GM10248 (cell line): ENCODE results near the gene ABCA8.

Source experiments
- CTCF ChIA-PET: fragments of 300-600 bp; sonication (Branson Sonifier 250); formaldehyde crosslinking; extraction: SDS; loops from one replicate; lab custom pipeline; 2021; ENCODE audit warnings: antibody characterized with exemption; lab: Yijun Ruan, JAX
- POLR2A ChIA-PET: fragments of 350-650 bp; sonication (Branson Sonifier 250); formaldehyde crosslinking; extraction: SDS; loops from one replicate; lab custom pipeline; 2020; ENCODE audit warnings: antibody characterized with exemption; lab: Yijun Ruan, JAX
- DNase-seq: peaks from one replicate; pipeline ENCODE4 v3.0.0; 2012; ENCODE audit errors: extremely low spot score
- TF ChIP-seq, protein P1 (sequence below): IDR thresholded peaks from 2 replicates; pipeline ENCODE4 v1.5.1; 2012; ENCODE audit warnings: mild to moderate bottlenecking, low read depth; ENCODE audit errors: extremely low read depth, missing control alignments, control extremely low read depth

Gene ABCA8

DNA sequence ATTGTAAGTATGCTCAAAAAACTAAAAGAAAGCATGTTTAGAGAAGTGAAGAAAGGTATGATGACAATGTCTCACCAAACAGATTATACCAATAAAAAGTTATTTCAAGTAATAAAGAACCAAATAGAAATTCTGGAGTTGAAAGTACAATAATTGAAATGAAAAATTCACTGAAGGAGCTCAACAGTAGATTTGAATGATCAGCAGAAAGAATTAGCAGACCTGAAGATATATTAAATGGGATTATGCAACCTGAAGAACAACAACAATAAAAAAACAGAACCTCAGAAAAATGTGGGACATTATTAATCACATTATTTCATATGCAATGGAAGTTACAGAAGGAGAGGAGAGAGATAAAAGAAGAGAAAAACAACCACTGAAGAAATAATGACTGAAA lies 57.6 kb downstream of the ABCA8 start:
- TF ChIP-seq, protein P1, sequence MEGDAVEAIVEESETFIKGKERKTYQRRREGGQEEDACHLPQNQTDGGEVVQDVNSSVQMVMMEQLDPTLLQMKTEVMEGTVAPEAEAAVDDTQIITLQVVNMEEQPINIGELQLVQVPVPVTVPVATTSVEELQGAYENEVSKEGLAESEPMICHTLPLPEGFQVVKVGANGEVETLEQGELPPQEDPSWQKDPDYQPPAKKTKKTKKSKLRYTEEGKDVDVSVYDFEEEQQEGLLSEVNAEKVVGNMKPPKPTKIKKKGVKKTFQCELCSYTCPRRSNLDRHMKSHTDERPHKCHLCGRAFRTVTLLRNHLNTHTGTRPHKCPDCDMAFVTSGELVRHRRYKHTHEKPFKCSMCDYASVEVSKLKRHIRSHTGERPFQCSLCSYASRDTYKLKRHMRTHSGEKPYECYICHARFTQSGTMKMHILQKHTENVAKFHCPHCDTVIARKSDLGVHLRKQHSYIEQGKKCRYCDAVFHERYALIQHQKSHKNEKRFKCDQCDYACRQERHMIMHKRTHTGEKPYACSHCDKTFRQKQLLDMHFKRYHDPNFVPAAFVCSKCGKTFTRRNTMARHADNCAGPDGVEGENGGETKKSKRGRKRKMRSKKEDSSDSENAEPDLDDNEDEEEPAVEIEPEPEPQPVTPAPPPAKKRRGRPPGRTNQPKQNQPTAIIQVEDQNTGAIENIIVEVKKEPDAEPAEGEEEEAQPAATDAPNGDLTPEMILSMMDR: no peak
- no peak for DNase-seq
- ChIA-PET POLR2A (no interaction called here), CTCF (no interaction called here)

DNA sequence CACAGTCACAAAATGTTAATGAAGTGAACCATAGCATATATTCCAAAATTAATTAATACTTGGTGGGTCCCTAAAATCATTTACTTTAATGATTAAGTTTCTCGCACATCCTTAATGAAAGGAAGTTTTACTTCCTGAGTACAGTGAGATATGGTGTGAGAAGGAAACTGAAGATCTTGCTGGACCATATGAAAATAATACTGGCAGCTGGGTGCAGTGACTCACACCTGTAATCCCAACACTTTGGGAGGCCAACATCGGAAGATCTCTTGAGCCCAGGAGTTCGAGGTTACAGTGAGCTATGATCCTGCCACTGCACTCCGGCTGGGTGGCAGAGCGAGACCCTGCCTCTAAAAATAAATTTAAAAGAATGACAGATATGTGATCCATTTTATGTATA lies 62.5 kb downstream of the ABCA8 start:
- ChIA-PET POLR2A (no interaction called here), CTCF (no interaction called here)
- no peak for DNase-seq
- TF ChIP-seq, protein P1: no peak

DNA sequence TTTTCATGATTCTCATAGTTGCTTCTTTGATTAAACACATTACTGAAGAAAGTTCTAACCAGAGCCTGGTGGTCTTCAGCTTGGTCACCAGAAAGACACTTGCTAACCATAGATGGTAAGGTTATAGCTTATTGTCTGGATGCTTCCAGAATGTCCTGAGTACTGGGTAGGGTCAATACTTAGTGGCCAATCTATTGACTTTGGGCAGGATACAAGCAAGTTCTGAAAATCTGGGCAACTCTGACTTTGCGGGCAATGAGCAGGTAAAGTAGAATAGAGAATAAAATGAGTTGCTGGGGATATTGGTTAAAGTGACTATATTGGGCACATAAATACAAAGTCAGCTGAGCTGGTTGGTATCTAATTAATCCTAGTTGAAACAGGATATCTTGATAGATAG lies 63.0 kb downstream of the ABCA8 start:
- TF ChIP-seq, protein P1: no peak
- ChIA-PET POLR2A (no interaction called here), CTCF (interaction anchor here (1.0 to 1.9 kb wide), 3 partner anchors 8 to 20 kb away, joined by 3 to 4 read pairs (median 3); no protein-coding TSS in a partner anchor)
- DNase-seq: no peak

DNA sequence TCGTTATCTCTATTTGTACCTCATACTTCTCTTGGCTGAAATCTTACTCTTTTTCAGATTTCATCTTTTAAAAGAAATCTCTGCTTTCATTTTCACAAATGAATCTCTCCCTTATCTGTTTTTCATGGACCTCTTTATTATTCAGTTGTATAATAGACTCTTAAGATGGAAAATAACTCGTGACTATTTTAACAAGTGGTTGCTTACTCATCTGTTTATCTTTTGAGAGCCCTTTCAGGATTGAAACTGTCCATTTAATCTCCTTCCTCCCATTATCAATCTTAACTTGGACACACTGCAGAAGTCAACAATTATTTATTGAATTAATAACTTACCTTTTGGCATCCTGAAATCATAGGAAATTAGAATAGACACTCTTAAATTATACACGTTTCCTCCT lies 68.8 kb downstream of the ABCA8 start:
- TF ChIP-seq, protein P1: no peak
- CTCF ChIA-PET: interaction anchor here (1.4 kb wide), 1 partner anchor 17 kb away, joined by 3 read pairs; no protein-coding TSS in a partner anchor

DNA sequence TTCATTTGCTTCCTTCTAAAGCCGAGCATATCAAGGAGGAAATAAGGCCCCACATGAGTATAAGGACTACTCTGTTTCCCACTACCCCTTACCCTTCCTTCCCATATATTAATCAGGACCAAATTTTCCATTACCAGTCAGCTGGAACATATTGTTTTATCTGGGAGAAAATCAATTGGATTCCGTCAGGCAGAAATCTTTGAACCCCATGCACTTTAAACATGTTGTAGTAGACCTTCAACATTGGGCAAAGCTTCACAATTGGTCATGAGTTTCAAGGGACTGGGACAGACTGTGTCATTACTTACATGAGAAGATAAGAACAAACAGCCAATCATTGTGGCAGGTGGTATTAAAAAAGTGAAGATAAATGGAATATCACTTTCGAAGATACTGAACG lies 70.3 kb downstream of the ABCA8 start:
- ChIA-PET CTCF (interaction anchor here (1.0 kb wide), 1 partner anchor 26 kb away, joined by 3 read pairs; no protein-coding TSS in a partner anchor), POLR2A (no interaction called here)
- DNase-seq: no peak
- TF ChIP-seq, protein P1: no peak

More for the DNA sequence above, 68.8 kb downstream of the ABCA8 start:
- no peak for DNase-seq
- POLR2A ChIA-PET: no interaction called here

DNA sequence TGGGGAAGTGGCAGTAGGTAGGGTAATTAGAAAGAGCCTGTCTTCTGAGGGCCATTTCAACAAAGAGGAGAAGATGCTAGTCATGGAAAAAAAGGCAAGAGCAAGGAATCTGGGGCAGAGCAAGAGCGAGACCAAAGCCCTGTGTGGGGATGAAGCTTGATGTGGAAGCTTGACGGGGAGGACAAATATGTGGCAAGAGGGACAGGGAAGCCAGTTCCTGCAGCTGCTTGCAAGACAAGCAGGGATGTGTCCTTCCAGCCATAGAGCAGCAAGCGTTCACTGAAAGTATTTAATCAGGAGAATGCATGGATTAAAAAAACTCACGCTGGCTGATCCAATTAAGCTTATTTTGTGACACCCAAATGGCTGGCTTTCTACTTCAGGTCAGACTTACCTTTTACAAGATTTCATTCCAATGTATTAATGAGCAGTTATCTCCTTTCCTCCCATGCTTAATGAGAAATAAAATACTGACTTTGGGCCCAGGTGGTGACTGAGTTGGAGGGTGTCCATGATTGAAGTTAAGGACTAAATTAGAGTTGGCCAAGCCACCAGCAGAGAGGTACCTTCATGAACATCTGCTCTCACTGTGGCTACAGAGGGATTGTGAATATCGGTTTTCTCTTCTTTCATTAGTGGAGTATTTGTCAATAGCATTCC lies 76.8 kb downstream of the ABCA8 start:
- no peak for DNase-seq
- CTCF ChIA-PET: no interaction called here
- TF ChIP-seq, protein P1: no peak
- POLR2A ChIA-PET: no interaction called here

DNA sequence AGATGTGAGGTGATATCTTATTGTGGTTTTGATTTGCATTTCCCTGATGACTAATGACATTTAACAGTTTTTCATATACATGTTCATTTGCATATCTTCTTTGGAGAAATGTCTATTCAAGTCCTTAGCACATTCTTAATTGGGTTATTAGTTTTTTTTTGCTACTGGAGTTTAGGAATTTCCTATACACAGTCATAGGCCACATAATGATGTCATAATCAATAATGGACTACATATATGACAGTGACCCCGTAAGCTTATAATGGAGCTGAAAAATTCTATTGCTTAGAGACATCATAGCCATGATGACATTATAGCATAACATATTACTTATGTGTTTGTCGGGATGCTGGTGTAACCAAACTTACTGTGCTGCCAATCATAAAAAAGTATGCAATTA lies 83.7 kb downstream of the ABCA8 start:
- no peak for DNase-seq
- TF ChIP-seq, protein P1: no peak
- ChIA-PET CTCF (no interaction called here), POLR2A (no interaction called here)
